CD4-positive, alpha-beta T cell treated with Interferon gamma for 1 hour (primary cell): ENCODE results near the gene SLC9A3.
A peak's percentile ranks its signal among the peaks of the same experiment; 100 is the strongest.
"Not testable (repeated sequence)": the region's sequence is repeated elsewhere in the genome, so short reads cannot be mapped to it uniquely, and the experiment has no call there.

ENCODE experiments used
- DNase-seq: peaks from one replicate; pipeline ENCODE4 v3.0.0-alpha.2; 2020

Gene SLC9A3

GRCh38 chr5:486597-486996 lies 37.7 kb downstream of the SLC9A3 start:
- DNase-seq: not testable (repeated sequence)

DNA sequence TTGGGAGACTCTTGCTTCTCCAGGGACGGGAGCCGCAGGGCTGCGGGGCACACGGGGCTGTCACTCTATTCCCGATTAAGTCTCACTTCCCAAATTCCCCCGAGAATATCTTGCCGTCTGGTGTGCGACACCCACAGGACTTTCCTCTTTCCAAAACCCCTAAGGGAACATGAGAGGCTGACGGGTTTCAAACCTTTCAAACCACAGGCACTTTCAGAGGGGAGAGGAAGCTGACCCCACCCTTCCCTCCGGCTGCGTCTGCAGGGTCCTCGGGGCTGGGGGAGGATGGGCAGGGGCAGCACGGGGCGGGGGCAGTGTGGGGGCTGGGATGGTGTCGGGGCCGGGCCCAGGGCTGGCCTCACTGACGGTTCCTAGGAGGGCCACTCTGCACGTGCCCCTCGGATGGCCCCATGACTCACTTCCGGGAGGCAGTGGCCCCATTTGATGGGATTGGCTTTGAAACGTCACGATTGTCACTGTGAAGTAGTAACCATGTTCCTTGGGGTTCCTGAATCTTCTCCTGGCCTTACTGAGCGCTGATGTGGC lies 38.2 kb downstream of the SLC9A3 start:
- DNase-seq: peak; percentile 29

DNA sequence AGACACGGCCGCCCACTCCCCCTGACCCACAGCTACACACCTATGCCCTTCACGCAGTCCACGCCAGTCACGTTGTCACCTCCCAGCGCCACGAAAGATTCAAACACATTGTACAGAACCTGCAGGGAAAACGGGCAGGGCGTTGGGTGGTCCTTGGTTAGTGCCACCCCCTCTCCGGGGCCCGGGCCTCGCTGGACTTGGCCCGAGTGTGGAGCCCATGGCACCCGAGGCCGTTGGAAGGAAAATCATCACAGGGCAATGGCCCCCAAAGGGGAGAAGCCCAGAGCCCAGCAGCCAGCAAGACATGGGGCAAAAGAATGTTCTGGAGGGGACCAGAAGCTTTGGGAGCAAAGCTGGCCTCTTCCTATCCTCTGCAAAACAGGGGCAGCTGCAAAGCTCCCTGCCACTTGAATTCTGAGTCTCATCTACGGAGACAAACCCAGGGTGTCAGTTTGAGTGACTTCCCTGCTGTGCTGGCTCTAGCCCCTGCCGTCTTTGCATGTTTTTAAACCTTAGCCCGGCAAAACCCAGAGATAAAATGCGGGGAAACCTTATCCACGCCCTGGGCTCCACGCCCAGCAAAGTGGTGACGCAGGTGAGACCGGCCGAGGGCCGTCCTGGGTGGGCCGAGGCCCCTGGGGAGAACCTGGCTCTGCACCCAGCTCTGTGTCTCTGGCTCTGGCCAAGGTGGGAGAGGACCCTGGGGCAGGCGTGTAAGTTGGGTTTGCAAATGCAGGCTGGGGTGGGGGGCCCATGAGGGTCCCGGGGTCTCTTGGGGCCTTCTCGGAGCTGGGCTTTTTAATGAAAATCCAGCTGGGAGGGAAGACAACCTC lies 38.9 kb downstream of the SLC9A3 start:
- DNase-seq: no peak

DNA sequence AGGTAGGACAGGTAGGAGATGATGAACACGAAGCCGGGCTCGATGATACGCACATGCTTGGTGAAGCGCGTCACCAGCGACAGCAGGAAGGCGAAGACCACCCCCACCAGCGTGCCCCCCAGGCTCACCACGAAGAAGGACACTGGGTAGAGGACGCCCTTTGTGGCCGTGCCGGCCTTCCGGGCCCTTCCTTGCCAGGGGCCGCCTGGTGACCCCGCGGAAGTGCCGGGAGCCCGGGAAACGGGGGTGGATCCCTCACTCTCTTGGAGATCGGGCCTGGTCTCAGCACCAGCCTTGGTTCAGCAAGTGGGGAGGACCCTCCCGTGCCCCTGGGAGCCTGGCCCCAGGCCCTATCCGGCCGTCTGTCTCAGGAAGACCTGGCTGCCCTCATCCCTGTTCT lies 39.7 kb downstream of the SLC9A3 start:
- no peak for DNase-seq

GRCh38 chr5:483434-484140 lies 40.7 kb downstream of the SLC9A3 start:
- DNase-seq: no peak

GRCh38 chr5:483011-483410 lies 41.2 kb downstream of the SLC9A3 start:
- no peak for DNase-seq

DNA sequence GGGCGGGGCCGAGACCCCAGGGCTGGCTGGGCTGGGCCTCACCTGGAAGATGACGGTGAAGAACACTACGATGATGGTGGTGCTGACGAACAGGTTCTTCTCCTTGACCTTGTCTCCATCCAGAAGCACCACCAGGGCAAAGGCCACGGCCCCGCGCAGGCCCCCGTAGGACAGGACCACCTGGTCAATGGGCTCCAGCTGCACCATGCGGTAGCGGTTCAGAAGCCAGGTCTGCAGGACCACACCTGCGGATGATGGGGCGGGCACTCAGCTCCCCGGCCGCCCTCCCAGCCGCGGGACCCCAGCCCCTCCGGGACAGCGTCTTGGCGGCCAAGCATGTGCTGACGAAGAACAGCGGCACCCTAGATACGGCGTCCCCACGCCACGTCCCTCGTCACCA lies 41.7 kb downstream of the SLC9A3 start:
- no peak for DNase-seq

DNA sequence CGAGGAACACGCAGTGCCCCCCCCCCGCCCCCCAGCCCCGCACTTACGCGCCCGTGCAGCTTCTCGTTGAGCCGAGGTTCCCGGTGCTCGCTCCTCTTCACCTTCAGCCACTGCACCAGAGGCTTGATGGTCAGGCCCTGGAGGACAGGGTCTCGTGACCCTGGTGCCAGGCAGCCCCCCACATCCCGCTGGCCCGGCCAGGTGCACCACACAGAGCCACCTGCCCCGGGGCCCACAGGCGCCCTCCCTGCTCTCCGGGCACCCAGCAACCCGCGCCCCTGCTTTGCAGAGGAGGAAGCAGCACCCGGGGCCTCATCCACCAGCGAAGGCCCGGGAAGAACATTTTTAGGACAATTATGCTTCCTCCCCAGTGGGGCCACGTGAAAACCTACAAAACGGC lies 42.2 kb downstream of the SLC9A3 start:
- DNase-seq: no peak

DNA sequence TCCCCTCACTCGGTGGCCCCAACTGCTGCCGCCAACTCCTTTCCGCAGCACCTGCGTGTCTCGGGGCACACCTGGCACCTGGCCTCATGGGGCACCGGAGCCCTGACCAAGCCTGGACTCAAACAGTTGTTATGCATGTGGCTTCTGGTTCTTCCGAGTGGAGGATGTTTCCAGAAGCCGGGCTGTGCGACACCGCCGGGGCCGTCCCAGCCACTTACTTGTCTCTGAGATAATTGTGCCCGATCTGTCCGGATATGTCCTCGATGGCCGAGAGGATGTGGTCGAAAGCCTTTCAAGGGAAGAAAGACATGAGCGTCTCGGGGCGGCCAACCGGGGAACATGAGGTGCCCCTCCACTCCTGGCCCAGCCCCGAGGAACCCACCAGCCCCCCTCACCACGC lies 42.9 kb downstream of the SLC9A3 start:
- DNase-seq: no peak

- DNase-seq: no peak
Measured at GRCh38 chr5:479566-480319, 44.5 kb downstream of the SLC9A3 start.

GRCh38 chr5:478982-479535 lies 45.2 kb downstream of the SLC9A3 start:
- no peak for DNase-seq

GRCh38 chr5:478369-478981 lies 45.8 kb downstream of the SLC9A3 start:
- no peak for DNase-seq

GRCh38 chr5:477871-478270 lies 46.4 kb downstream of the SLC9A3 start:
- no peak for DNase-seq

DNA sequence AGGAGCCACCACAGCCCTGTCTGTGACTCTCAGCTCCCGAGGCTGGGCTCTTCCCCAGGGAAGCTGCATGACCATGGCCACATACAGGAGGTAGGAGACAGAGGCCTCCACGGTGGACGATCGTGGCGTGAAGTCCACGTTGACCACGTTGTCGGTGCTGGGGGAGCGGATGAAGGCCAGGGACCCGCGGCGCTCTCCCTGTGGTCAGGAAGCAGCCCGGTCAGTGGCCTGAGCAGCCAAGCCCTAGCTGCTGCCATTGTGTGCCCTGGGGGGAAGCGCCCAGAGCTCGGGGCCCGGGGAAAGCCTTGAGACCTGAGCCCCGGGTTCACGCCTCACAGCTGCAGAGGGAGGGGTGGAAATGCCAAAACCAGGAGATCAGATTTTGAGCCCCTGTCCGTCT lies 47.0 kb downstream of the SLC9A3 start:
- no peak for DNase-seq

DNA sequence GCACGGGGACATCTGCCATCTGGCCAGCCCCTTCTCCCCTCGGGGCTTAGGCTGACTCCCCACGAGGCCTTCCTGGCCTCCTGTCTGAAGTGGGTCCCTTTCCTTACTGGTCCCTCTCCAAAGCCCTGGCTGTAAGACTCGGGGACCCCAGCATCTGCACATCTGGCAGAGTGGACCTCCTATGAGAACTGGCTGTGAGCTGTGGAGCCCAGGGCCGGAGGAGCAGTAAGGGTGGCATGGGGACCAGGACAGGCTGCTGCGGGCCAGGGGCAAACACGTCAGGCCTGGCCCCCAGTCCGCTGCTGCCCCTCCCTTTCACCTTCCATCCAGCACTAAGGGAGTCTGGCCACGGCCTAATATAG lies 47.5 kb downstream of the SLC9A3 start:
- no peak for DNase-seq

DNA sequence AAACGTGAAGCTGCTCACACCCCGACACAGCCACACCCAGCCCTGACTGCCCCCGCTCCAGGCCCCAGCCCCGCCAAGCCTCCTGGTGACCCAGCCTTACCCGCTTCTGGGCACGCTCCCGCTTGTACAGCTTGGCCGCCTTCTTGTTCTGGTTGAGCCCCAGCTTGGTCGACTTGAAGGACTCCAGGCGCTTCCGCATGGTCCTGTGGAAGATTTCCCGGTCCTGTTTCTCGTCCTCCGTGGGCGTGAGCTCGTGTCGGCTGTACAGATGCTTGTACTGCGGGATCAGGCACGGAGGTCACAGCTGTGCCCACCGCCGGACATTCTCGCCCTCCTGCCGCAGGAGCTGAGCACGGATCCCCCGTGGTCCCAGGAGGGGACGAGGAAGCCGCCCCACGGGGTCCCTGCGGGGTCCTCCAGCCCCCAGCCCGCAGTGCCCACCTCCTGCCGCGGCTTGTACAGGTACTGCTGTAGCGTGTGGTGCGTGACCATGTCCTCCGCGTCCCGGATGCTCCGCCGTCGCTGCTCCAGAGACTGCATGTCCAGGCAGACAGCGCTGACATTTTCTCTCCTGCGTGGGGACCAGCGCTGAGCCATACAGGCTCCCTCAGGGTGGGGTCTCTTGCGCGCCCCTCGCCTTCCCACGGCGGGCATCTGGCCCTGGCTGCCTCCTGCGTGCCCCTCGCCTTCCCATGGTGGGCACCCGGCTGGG lies 48.0 kb downstream of the SLC9A3 start:
- no peak for DNase-seq

DNA sequence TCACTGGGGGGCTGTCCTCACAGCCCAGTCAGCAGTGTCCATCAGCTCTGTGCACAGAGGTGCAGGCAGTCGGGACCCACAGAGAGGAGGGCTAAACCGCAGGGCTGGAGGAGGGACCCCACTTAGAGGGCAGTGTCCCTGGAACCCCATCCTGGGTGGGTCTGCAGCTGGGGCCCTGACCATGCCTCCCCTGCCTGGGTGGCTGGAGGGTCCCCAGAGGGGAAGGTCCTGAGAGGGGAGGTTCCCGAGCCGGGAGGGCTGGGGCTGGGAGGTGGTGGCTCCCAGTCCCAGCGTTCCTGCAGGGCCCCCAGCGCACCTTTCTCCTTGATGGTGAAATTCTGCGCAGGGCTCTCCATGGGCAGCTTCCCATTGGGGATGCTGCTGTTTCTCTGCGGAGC lies 48.5 kb downstream of the SLC9A3 start:
- no peak for DNase-seq

- no peak for DNase-seq
Measured at GRCh38 chr5:474840-475661, 49.2 kb downstream of the SLC9A3 start.

DNA sequence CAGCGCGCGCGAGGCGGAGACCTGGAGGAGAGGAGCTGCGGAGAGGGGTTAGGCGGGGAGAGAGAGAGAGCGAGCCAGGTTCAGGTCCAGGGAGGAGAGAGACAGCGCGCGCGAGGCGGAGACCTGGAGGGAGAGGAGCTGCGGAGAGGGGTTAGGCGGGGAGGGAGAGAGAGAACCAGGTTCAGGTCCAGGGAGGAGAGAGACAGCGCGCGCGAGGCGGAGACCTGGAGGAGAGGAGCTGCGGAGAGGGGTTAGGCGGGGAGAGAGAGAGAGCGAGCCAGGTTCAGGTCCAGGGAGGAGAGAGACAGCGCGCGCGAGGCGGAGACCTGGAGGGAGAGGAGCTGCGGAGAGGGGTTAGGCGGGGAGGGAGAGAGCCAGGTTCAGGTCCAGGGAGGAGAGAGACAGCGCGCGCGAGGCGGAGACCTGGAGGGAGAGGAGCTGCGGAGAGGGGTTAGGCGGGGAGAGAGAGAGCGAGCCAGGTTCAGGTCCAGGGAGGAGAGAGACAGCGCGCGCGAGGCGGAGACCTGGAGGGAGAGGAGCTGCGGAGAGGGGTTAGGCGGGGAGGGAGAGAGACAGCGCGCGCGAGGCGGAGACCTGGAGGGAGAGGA lies 49.9 kb downstream of the SLC9A3 start:
- DNase-seq: not testable (repeated sequence)

DNA sequence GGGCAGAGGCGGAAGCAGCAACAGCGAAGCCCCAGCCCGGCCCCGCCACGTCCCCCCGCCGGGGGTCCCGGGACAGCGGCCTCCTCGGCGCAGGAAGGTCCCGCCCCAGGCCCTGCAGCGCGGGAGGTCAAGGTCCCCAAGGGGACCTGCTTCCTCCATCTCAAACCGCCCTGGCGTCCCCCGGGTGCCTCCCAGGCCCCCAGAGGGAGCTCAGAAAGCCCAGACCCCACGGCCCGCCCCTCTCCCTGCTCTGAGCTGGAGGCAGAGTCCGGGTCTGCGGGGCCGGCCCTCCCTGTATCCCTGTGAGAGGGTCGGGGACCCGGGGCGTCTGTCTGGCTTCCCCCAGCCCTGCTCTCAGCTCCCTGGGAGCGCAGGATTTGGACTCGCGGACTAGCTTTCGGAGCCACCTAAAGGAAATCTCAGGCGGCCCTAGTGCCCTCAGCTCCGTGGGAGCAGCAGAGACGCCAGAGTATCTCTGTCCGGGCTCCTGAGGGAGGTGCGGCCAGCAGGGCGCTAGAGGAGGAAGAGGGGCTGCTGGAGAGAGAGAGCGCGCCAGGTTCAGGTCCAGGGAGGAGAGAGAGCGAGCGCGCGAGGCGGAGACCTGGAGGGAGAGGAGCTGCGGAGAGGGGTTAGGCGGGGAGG lies 50.6 kb downstream of the SLC9A3 start:
- DNase-seq: no peak
